ENCODE results near the gene LRRD1. TPM values are rescaled to one million over a fixed set of nuclear protein-coding genes. Genes with fewer than 3 reads are reported as not detected.

LRRD1 gene
- total and polyA plus RNA-seq, 2 of the 13 experiments (the other 11 are each of a cell fraction or from before 2014, with no cell fraction given) = 0.03 TPM; not detected in 1

GRCh38 chr7:92134271-92135051 lies 44.5 kb downstream of the LRRD1 start, which contains the start of gene CYP51A1 (continued):
- no peak for TF ChIP-seq TEF (CRISPR knock-in tag; IDR thresholded peaks at IDR 0.05)
- TF ChIP-seq SRY (CRISPR knock-in tag; IDR thresholded peaks at IDR 0.05) = peak; percentile 91
- TF ChIP-seq RBM22 (optimal IDR thresholded peaks at IDR 0.05; ENCODE audit: low read length) = no peak
- no peak for TF ChIP-seq RAD51 (IDR thresholded peaks at IDR 0.05; ENCODE audit: borderline replicate concordance)
- TF ChIP-seq ZBTB10 (CRISPR knock-in tag; IDR thresholded peaks at IDR 0.05; ENCODE audit: borderline replicate concordance) = peak; percentile 56; the same call in 1 of the 2 replicates
- peak; percentile 12; the same call in 1 of the 2 replicates for TF ChIP-seq ZSCAN25 (CRISPR knock-in tag; IDR thresholded peaks at IDR 0.05)
- TF ChIP-seq ZBTB34 (CRISPR knock-in tag; IDR thresholded peaks at IDR 0.05) = peak; percentile 42; the same call in 1 of the 2 replicates
- TF ChIP-seq, protein P1, sequence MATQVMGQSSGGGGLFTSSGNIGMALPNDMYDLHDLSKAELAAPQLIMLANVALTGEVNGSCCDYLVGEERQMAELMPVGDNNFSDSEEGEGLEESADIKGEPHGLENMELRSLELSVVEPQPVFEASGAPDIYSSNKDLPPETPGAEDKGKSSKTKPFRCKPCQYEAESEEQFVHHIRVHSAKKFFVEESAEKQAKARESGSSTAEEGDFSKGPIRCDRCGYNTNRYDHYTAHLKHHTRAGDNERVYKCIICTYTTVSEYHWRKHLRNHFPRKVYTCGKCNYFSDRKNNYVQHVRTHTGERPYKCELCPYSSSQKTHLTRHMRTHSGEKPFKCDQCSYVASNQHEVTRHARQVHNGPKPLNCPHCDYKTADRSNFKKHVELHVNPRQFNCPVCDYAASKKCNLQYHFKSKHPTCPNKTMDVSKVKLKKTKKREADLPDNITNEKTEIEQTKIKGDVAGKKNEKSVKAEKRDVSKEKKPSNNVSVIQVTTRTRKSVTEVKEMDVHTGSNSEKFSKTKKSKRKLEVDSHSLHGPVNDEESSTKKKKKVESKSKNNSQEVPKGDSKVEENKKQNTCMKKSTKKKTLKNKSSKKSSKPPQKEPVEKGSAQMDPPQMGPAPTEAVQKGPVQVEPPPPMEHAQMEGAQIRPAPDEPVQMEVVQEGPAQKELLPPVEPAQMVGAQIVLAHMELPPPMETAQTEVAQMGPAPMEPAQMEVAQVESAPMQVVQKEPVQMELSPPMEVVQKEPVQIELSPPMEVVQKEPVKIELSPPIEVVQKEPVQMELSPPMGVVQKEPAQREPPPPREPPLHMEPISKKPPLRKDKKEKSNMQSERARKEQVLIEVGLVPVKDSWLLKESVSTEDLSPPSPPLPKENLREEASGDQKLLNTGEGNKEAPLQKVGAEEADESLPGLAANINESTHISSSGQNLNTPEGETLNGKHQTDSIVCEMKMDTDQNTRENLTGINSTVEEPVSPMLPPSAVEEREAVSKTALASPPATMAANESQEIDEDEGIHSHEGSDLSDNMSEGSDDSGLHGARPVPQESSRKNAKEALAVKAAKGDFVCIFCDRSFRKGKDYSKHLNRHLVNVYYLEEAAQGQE (IDR thresholded peaks at IDR 0.05; ENCODE audit: borderline replicate concordance in 1 of 2, low read depth in 1 of 2, low read length in 2 of 2) = peak; percentile 33 to 83
- peak; percentile 89; the same call in 1 of the 2 replicates for TF ChIP-seq SMYD3 (CRISPR knock-in tag; IDR thresholded peaks at IDR 0.05)
- no peak for TF ChIP-seq TCF7 (IDR thresholded peaks at IDR 0.05; ENCODE audit: low read depth)
- no peak for TF ChIP-seq ZFYVE20 (CRISPR knock-in tag; IDR thresholded peaks at IDR 0.05; ENCODE audit: borderline replicate concordance, low read depth)
- peak; percentile 55 for TF ChIP-seq ZNF770 (CRISPR knock-in tag; IDR thresholded peaks at IDR 0.05)
- 0 out of 2 replicates have a peak, but pooled peaks have one; percentile 44 for TF ChIP-seq KLF6 (CRISPR knock-in tag; IDR thresholded peaks at IDR 0.05)
- TF ChIP-seq TRAFD1 (CRISPR knock-in tag; IDR thresholded peaks at IDR 0.05; ENCODE audit: borderline replicate concordance) = peak; percentile 90; the same call in 1 of the 2 replicates

All from HepG2 (cell line).